ENCODE data around the gene SERINC2. TPM values are rescaled to one million over a fixed set of nuclear protein-coding genes. Genes with fewer than 3 reads are reported as not detected.

The SERINC2 gene
- total and polyA plus RNA-seq, 2 experiments from 2014 or later: 8.1 to 14.7 TPM

DNA sequence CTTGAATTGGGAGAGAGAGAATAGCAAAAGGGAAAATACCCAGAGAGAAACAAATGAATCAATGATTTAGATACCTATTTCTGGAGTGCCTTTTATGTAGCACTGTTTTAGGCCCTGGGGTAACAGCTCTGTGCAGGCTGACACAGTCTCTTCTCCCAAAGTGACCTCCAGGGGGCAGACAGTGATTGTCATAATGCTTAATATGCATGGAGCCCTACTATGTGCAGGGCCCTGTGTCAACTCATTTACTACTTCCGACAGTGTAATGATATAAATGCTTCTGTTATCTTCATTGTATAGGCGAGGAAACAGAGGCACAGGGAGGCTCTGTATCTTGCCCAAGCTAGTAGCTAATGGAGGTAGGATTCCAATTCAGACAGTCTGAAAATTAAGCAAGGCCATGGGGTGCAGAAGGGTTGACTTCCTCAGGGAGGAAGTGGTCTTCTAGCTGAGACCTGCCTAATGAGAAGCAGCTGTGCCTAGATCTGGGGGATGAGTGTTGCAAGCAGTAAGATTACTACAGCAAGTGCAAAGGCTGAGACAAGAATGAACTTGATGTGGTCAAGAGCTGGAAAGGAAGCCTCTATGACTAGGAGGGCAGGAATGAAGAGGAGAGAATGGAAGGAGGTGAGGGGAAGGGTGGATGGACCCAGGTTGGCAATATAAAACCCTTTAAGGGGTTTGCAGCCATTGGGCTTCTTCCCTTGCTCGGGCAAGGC lies 16.2 kb upstream of the SERINC2 start:
- no peaks in the 10 kb centered on the region for H3K36me3 ChIP-seq
- no peaks in the 10 kb centered on the region for H3K27me3 ChIP-seq
- H3K9me3 ChIP-seq (ENCODE audit: low read depth): no peaks in the 10 kb centered on the region
- DNase-seq (ENCODE audit: low read depth in 1 of 2, low spot score in 1 of 2): peak in 1 of 2 donors; percentile 87
- H3K4me1 ChIP-seq (ENCODE audit: low read depth): no peaks in the 10 kb centered on the region
- H3K27ac ChIP-seq: no peak overlapping the region
- no peak overlapping the region for H3K4me3 ChIP-seq
- TF ChIP-seq, protein P1, sequence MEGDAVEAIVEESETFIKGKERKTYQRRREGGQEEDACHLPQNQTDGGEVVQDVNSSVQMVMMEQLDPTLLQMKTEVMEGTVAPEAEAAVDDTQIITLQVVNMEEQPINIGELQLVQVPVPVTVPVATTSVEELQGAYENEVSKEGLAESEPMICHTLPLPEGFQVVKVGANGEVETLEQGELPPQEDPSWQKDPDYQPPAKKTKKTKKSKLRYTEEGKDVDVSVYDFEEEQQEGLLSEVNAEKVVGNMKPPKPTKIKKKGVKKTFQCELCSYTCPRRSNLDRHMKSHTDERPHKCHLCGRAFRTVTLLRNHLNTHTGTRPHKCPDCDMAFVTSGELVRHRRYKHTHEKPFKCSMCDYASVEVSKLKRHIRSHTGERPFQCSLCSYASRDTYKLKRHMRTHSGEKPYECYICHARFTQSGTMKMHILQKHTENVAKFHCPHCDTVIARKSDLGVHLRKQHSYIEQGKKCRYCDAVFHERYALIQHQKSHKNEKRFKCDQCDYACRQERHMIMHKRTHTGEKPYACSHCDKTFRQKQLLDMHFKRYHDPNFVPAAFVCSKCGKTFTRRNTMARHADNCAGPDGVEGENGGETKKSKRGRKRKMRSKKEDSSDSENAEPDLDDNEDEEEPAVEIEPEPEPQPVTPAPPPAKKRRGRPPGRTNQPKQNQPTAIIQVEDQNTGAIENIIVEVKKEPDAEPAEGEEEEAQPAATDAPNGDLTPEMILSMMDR (IDR thresholded peaks at IDR 0.05; ENCODE audit: low read depth, low read length): peak; percentile 43

- TF ChIP-seq, protein P1 (IDR thresholded peaks at IDR 0.05; ENCODE audit: low read depth, low read length): no peak
- no peak for DNase-seq (ENCODE audit: low read depth in 1 of 2, low spot score in 1 of 2)
- no peak overlapping the region for H3K4me3 ChIP-seq
- no peaks in the 10 kb centered on the region for H3K9me3 ChIP-seq (ENCODE audit: low read depth)
- no peaks in the 10 kb centered on the region for H3K4me1 ChIP-seq (ENCODE audit: low read depth)
- H3K36me3 ChIP-seq: no peaks in the 10 kb centered on the region
- no peak overlapping the region for H3K27ac ChIP-seq
- no peaks in the 10 kb centered on the region for H3K27me3 ChIP-seq
Measured at GRCh38 chr1:31397360-31398095, 15.5 kb upstream of the SERINC2 start.

DNA sequence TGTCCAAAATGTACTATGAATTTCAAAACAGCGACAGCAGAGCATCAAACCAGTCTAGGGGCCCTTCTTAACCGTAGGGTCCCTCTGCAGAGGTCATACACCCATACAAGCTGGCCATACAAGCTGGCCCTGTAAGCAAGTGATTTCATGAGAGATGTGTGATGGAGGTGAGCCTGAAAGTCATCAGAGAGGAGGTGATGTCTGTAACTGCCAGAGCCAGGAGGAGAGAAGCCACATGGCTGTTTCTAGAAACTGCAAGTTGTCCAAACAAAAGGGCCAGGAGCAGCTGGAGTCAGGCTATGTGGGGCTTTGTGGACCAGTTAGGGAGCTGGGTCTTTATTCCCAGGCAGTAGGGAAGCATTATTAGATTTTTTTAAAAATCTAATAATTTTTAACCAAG lies 14.8 kb upstream of the SERINC2 start:
- no peak for DNase-seq (ENCODE audit: low read depth in 1 of 2, low spot score in 1 of 2)
- TF ChIP-seq, protein P1 (IDR thresholded peaks at IDR 0.05; ENCODE audit: low read depth, low read length): no peak
- Histone ChIP-seq H3K4me3 (no peak overlapping the region), H3K36me3 (no peaks in the 10 kb centered on the region), H3K9me3 (ENCODE audit: low read depth) (no peaks in the 10 kb centered on the region), H3K27ac (no peak overlapping the region), H3K4me1 (ENCODE audit: low read depth) (no peaks in the 10 kb centered on the region), H3K27me3 (no peaks in the 10 kb centered on the region)

- Histone ChIP-seq H3K36me3 (no peaks in the 10 kb centered on the region), H3K4me3 (no peak overlapping the region), H3K9me3 (ENCODE audit: low read depth) (no peaks in the 10 kb centered on the region), H3K4me1 (ENCODE audit: low read depth) (no peaks in the 10 kb centered on the region), H3K27ac (no peak overlapping the region), H3K27me3 (no peaks in the 10 kb centered on the region)
- TF ChIP-seq, protein P1 (IDR thresholded peaks at IDR 0.05; ENCODE audit: low read depth, low read length): no peak
- no peak for DNase-seq (ENCODE audit: low read depth in 1 of 2, low spot score in 1 of 2)
Measured at GRCh38 chr1:31399976-31400375, 13.0 kb upstream of the SERINC2 start.

DNA sequence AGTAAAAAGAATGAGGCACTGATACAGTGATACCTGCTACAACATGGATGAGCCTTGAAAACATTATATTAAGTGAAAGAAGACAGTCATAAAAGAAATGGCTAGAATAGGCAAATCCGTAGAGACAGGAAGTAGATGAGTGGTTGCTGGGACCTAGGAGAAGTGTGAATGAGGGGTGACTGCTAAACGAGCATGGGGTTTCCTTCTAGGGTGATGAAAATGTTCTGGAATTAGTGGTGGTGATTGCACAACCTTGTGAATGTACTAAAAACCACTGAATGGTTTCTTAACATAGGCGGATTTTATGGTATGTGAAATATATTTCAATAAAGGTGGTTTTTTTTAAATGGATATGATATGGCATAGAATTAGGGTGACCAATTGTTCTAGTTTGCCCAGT lies 12.6 kb upstream of the SERINC2 start:
- Histone ChIP-seq H3K4me1 (ENCODE audit: low read depth) (no peaks in the 10 kb centered on the region), H3K27me3 (no peaks in the 10 kb centered on the region), H3K4me3 (no peak overlapping the region), H3K9me3 (ENCODE audit: low read depth) (no peaks in the 10 kb centered on the region), H3K27ac (no peak overlapping the region), H3K36me3 (no peaks in the 10 kb centered on the region)
- TF ChIP-seq, protein P1 (IDR thresholded peaks at IDR 0.05; ENCODE audit: low read depth, low read length): no peak
- DNase-seq (ENCODE audit: low read depth in 1 of 2, low spot score in 1 of 2): peak in 1 of 2 donors; percentile 77

All from cardiac muscle cell (in vitro differentiated cells and primary cell).